Measurements from ENCODE around the gene MYO5B. TPM values are rescaled to one million over a fixed set of nuclear protein-coding genes. Genes with fewer than 3 reads are reported as not detected.
A peak's percentile ranks its signal among the peaks of the same experiment; 100 is the strongest.

Gene MYO5B
- polyA plus RNA-seq, 4 donors = 23.8 to 28.4 (median 27.0) TPM

DNA sequence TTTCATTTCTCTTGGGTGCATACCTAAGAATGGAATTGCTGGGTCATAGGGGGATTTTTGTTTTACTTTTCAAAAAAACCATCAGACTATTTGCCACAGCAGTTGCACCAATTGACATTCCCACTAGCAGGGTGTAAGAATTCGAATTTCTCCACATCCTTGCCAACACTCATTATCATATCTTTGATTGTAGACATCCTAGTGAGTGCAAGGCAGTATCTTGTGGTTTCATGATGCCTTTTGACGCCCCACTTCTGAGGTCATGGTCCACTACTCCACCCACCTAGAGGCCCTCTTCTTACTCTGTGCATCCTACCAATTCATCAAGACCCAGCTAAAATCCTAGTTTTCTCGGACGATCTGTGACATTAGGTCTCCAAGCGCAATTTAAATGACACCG lies 161.9 kb downstream of the MYO5B start:
- no peak for DNase-seq (ENCODE audit: low read depth in 4 of 4, low spot score in 2 of 4)

DNA sequence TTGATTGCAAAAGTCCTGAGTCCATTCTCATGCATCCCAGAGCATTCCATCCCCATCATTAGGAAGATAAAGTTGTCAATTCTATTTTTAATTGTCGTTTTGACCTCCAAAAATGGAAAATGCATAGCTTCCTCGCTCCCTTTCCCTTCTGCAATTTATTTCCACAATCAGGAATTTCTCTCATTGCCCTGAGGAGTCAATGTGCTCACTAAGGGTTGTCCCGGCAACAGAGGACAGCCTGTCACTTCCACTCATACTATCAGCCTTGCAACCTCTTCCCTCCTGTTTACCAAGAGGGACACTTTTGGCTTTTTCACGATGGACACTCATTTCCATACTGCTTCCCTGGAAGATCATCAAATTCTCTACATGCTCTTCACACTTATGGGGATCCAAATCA lies 164.8 kb downstream of the MYO5B start:
- no peak for DNase-seq (ENCODE audit: low read depth in 4 of 4, low spot score in 2 of 4)

DNA sequence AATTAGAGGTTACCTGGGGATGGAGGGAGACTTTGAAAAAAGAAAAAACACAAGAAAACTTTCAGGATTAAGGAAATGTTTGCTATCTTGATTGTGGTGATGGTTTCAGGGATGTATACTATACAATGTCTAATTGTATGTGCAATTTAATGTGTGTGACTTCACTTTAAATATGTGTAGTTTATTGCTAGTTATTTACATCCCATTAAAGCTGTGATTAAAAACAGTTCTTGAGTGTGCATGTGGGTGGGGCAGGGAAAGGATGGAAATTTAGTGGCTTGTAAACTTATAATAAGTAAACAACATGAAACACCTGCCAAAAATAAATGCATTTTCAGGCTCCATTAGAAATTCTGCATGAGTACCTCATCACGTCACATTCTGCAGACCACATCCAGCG lies 167.0 kb downstream of the MYO5B start:
- DNase-seq (ENCODE audit: low read depth in 4 of 4, low spot score in 2 of 4) = no peak

DNA sequence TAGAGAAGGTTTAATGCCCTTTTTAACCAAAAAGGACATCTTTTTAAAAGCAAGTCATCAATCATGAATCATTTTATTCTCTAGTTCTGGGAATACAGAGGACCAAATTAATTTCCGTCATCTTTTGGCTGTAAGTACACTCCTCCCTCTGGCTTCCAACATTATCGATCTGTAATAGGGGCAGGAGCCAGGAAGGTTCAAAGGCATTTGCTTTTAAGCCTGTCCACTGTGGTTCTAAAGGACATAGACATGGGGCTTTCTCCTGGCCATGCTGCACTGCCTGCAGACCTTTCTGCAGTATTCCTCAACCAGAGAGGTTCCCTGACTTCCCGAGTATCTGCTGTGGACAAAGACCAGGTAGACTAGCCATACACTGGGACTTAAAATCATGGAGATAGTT lies 170.5 kb downstream of the MYO5B start:
- DNase-seq (ENCODE audit: low read depth in 4 of 4, low spot score in 2 of 4) = no peak

DNA sequence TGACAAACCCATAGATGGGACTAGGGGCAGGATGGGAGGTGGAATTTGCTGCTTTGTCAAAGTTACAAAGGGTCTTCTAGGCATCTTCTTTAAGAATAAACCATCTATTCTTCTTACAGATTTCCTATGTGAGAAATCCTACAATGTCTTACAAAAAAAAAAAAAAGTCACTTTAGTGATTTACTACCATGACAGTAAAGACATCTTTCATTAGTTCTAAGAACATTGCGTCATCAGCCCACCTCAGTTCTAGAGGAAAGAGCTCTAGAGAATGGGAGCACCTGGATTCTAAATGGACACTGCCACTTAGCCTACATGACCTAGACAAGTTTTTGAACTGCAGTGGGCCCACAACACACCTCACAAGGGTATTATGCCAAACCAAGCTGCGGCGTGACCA lies 172.0 kb downstream of the MYO5B start:
- no peak for DNase-seq (ENCODE audit: low read depth in 4 of 4, low spot score in 2 of 4)

DNA sequence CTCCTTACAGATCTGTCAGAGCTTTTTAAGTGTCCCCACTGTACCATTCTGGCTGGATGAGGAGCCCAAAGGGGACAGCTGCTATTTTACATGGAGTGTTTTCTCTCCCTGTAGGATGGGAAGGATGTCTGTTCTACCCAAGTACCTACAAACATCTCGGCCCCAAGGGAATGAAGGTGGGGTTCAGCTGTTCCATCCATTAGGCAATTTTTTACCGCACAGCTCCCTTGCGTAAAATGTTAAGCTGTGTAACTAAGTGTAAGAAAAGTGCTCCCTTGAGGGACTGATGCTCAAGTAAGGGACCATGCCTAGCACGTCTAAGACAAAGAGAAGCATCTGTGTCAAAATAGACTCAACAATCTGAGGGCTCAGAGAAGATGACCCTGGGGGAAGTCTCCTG lies 180.3 kb downstream of the MYO5B start:
- no peak for DNase-seq (ENCODE audit: low read depth in 4 of 4, low spot score in 2 of 4)

DNA sequence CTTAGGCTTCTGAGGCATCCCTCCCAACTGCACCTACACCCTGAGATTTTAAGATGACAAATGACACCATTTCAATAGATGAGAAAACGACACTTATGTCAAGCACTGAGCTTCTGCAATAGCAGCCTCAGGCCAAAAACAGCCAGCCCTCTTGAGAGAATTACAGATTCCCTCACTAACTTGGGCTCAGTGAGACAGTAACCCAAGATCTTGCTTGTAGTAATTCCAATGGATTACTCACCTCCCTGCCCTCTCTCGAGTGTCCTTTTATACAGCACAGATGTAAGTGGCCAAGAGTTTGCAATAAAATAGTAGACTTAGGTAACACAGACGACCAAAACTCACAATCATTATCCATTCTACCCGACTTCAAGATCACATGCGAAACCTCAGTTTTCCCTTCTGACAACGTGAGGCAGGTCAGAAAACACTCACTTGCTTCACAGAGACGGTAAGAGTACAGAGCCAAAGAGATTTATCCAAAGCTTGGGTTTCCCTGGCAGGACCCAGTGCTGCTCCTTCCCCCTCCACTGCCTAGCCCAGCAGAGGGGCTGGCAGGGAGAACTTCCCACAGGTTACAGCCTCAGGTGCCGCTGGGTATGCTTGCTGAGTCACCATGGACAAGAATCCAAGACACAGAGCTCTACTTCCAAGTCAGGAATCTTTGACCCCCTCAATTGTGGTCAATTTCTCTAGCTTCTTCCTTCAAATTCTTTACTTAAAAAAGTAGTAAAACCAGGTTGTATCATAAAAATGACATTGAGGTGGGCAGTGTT lies 181.4 kb downstream of the MYO5B start:
- DNase-seq (ENCODE audit: low read depth in 4 of 4, low spot score in 2 of 4) = no peak

DNA sequence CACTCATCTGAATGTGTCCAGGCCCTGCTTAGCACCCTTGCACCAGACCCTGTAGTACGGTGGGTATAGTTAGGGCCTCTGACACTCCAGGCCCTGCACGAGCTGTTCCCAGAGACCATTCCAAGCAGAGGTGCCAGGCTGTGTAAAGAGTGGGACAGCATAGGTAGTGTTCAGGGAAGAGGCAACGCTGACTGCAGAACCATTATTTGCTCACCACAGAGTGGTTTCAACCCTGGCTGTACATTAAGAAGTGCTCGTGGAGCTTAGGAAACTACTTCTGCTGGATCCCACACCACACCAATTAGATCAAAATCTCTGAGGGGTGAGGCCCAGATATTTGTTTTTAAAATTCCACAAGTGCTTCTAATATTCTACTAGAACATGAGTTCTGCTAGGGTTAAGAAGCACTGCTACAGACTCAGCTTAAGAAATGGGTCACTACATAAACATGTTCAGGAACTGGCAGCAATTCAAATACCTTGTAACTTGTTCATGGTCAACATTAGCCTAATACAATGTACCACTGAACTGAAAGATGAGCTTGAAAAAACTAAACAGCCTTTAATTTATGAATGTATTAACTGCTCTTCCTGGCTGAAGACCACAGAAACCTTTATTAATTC lies 183.0 kb downstream of the MYO5B start:
- DNase-seq (ENCODE audit: low read depth in 4 of 4, low spot score in 2 of 4) = no peak

DNA sequence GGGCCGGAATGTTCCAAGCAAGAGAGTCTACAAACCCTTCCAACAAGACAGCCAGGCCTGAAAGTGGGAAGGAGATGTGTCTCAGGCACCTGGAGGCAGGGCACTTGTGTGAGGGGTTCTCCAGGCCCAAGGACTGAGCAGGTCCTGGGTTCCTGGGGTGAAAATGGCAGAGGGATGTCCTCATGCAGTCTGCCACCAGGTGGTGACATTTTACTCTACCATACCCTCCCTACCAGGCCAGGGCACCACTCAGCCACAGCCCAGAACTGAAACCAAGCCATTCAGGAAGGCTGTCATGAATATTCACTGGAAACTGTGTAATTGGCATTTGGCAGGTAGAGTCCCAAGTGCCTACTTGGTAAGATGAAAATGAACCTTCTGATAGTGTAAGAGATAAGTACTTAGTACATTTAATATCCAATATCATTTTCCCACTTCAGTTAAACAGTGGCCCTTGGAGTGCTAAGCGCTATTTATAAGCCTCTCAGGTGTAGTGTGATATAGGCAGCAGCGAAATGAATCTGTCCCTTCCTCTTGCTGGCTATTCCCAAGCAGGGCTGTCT lies 185.1 kb downstream of the MYO5B start:
- peak in 2 of 4 donors; percentile 7 to 19 for DNase-seq (ENCODE audit: low read depth in 4 of 4, low spot score in 2 of 4)

DNA sequence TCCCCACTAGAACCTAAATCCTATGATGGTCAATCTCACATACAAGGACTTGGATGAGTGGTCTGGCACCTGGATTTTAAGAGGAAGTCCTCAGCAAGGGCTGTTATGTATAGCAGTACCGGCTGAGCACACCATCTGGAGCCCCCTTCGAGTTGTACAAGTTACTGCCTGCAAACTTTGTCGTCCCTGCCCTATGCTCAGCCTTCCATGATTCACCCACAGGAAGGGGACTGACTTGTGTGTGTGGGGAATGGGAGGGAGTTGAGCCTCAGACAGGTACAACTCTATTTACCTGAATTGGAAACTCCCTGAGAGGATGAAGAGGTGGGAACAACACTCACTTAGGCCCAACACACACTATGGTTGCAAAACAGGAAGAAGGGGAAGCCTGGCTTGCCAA lies 186.6 kb downstream of the MYO5B start:
- DNase-seq (ENCODE audit: low read depth in 4 of 4, low spot score in 2 of 4) = no peak

DNA sequence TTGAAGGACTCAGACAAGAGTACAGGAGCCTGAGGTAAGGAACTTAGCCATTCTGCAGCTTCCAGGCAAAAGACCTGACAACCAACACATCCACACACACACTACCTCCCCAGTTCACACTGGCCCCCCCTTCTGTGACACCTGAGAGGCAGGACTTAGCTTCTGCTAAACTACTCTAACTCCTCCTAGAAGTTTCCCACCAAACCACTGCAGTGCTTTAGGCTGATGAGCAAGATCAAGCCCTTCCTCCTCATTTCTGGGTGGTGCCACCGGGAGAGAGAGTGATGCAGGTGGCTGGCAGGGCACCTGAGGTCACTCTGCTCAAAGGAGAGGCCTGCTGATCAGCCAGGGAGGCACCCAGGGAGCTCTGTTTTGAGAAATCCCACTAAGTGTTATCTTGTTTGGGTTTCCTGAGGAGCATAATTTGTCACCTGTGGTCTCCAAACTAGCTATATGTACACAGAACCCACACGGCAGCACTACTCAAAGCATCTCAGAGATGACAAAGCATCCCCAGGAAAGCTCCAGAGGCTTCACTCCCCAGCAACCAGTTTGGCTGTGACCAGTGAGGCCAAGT lies 188.4 kb downstream of the MYO5B start:
- no peak for DNase-seq (ENCODE audit: low read depth in 4 of 4, low spot score in 2 of 4)

DNA sequence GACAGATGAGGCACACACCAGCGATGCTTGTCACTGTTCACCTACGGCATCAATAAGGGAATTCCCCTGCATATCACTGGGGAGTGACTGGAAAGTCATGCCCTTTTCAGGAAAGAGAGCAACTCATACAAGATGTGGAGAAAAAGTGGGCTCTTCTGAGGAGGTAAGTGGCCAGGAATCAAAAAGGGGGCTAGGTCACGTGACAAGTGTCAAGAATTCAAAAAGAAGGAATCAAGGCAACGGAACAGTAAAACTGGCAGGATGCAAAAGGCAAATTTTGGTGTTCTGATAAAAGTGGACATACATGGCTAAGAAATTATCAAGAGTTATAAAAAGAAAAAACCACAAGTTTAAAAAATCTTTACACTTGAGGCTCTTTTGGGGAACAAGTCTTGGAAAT lies 190.9 kb downstream of the MYO5B start:
- no peak for DNase-seq (ENCODE audit: low read depth in 4 of 4, low spot score in 2 of 4)

DNA sequence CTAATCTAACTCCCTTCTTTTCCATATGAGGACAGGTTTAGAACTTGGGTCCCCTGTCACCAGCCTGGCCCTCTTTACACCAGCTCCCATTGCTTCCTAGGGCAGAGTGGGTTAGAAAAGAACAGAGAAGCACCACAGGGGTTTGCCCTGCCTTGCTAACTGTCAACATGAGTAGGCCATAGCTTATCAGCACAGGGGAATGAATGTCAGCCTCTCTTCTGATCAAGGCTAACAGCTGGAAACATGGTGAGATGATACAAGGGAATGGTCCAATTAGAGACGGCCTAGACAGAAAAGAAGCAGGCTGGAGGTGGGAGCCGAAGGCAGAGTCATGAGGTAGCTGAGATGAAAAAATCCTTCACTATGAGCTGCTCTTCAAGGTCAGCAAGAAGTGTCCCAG lies 192.2 kb downstream of the MYO5B start:
- no peak for DNase-seq (ENCODE audit: low read depth in 4 of 4, low spot score in 2 of 4)

DNA sequence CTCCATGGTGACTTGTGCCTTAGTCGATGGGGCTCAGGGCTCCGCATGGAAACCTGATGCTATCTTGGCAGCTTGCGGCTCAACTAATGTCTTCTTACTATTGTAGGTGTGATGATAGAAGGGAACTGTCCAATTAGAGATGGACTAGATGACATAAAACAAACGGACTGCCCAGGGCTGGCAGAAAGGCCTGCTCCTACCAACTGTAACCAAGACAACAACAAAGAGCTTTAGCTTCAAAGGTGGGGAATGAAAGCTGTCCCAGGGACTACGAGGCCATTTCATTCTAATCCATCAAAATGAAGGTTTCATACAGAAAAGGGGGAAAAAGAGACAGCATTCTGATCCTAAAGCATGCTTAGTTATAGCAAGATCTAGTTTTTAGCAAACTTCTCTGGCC lies 194.7 kb downstream of the MYO5B start:
- no peak for DNase-seq (ENCODE audit: low read depth in 4 of 4, low spot score in 2 of 4)

DNA sequence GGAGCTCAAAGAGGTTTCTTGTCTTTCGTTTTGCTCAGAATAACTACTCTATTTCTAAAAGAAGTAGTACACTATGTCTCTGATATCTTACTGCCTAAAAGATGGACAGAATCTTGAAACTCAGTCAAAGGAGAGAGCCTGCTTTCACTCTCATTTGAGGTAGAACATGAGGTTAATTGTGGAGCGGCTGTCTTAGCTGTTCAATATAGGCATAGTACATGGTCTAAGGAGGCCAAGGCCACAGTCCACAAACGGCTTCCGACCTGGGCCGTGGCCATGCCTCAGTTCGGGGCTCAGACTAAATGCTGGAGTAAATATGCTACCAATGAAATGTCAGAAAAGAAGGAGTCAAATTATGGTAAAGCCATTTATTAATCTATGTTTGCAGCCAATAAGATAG lies 195.8 kb downstream of the MYO5B start:
- DNase-seq (ENCODE audit: low read depth in 4 of 4, low spot score in 2 of 4) = no peak

DNA sequence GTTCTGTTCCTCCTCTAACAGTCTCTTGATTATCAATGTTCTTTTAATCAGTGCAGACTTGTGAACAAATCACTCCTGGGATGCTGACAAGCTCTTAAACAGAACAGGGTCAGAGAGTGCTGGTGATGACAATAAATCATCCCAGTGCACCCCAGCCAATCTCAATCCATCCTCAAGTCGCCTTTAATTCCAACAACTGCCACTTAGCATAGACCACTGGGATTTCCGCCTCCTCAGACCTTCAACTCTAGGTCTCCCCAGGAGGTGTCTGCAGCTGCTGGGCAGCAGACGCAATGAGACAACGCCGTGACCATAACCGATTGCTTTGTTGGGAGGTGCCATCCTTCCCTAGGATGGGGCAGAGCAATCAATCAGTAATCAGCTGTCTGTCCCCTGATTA lies 197.4 kb downstream of the MYO5B start:
- no peak for DNase-seq (ENCODE audit: low read depth in 4 of 4, low spot score in 2 of 4)

DNA sequence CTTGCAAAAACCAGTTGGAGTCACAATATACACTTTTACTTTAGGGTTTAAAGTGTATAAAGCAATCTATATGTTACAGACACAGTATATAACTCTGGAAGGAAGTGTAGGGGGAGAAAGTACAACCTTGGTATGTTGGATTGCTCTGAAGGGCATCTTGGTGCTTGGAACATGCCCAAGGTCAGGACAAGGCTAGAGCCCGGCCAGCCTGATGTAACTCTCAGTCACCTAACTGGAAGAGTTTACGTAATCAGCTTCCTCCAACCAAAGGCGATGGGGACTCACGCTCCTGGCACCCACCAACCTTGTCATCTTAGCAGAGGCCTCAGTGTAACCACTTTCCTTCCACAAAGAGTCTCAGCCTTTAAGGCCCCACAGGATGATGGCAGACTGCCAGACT lies 200.5 kb downstream of the MYO5B start:
- DNase-seq (ENCODE audit: low read depth in 4 of 4, low spot score in 2 of 4) = no peak

DNA sequence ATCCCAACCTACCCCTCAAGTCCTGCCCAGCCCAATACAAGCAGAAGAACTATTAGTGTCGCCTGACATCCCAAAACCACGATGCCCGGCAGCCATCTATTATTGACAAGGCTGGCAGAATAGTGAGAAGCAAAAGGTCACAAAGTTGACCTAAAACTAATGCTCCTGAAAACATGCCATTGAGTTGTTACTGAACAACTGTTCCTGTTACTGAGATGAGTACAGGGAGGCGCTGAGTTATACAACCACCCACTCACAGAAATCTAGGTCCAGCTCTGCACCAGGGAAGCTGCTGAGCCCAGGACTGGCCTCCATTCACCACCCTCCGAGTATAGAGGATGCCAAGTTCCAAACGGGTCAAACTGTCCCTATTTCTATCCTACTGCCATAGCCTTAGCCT lies 201.6 kb downstream of the MYO5B start:
- DNase-seq (ENCODE audit: low read depth in 4 of 4, low spot score in 2 of 4) = no peak

DNA sequence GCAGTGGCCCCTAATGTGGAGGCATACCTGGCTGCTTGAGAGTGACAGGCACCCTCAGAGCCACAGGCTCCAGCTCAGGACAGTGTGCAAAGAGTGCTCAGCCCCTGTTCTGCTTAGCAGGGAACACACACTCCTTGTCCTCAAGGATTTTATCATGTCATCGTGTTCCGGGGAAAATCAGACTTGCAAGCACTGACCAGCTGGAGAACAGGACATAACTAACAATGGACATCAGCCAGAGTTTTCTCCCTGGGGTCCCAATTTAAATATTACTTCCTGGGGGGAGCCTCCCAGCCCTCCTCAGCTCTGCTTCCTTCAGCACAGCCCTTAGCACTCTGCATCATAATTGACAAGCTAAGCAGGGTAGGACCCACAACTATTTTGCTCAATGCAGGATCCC lies 206.2 kb downstream of the MYO5B start:
- DNase-seq (ENCODE audit: low read depth in 4 of 4, low spot score in 2 of 4) = no peak

DNA sequence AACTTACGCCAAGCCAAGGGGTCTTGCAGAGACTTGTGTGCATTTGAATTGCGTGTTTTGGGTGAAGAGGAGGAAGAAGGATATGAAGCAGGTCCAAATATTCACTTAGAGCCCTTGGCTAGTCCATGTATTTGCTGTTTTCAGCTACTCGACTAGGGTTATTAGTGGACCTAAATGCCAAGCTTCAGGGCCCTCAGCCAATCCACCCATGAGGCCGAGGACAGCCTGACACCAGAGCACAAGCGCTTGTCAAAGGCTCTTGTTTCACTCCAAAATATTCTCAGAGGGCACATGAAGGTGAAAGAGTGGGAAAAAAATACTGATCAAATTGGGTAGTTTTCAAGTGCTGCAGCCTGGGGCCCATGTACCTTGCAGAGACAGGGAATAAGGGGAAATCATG lies 206.8 kb downstream of the MYO5B start:
- no peak for DNase-seq (ENCODE audit: low read depth in 4 of 4, low spot score in 2 of 4)

DNA sequence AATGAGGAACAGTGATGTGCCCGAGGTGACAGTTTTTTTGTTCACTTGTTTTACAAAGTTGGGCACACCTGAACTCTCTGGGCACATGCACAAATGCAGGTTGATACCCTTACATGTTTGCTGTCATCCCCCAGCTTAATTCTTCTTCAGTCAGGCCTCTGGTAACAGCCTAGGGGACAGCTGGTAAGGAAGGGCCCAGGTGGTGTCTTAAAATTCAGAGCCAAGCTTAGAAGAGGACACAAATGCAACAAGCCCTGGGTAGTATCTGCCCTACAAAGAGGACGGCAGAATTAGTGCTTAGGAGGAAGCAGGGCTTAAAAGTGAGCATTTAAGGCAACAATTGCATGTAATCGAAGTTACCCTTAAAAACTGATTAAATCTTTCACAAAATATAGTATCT lies 209.7 kb downstream of the MYO5B start:
- DNase-seq (ENCODE audit: low read depth in 4 of 4, low spot score in 2 of 4) = no peak

DNA sequence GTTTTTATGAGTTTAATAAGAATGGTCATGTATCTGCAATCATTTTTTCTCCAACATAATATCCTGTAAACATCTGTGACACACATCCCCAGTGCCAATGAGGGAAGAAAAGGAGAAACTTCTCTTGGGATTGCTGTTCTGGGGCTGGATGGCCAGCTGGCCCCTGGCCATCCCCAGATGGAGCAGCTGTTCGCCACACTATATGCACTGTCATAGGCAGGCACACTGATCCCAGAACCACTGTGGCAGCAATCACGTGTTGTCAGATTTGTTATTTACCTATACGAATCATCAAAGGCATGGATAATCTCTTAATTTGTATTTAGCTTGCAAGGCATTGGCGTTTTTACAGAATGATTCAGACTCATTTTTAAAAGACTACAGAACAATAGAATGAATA lies 214.1 kb downstream of the MYO5B start:
- no peak for DNase-seq (ENCODE audit: low read depth in 4 of 4, low spot score in 2 of 4)

All from left renal cortex interstitium (tissue), 4 donors.